Activated CD8-positive, alpha-beta T cell treated with anti-CD3 and anti-CD28 coated beads for 36 hours (primary cell): ENCODE results near the gene DNHD1. TPM values are rescaled to one million over a fixed set of nuclear protein-coding genes. Genes with fewer than 3 reads are reported as not detected.

Source experiments
- ATAC-seq: fragments of 200-7000 bp; cut with Tn5 transposase; one replicate; pipeline ENCODE4 v1.10.0; 2021; ENCODE audit warnings: mild to moderate bottlenecking, moderate library complexity
- CTCF ChIA-PET: fragments of 350-600 bp; sonication (Branson Sonifier 250); formaldehyde crosslinking; loops from one replicate; lab custom pipeline; 2021; ENCODE audit warnings: antibody characterized with exemption; lab: Charles Lee
- POLR2A ChIA-PET: fragments of 350-600 bp; sonication (Branson Sonifier 250); formaldehyde crosslinking; loops from one replicate; lab custom pipeline; 2021; ENCODE audit warnings: antibody characterized with exemption; lab: Charles Lee
- DNase-seq: peaks from one replicate; pipeline ENCODE4 v3.0.0-alpha.2; 2020
- H3K27ac Mint-ChIP-seq: one replicate; pipeline ENCODE4 v1.8.0; 2021; ENCODE audit warnings: mild to moderate bottlenecking, mixed read lengths
- H3K27me3 Mint-ChIP-seq: one replicate; pipeline ENCODE4 v1.8.0; 2021; ENCODE audit warnings: mixed read lengths
- H3K36me3 Mint-ChIP-seq: one replicate; pipeline ENCODE4 v1.8.0; 2021; ENCODE audit warnings: low read depth, mixed read lengths
- H3K4me1 Mint-ChIP-seq: one replicate; pipeline ENCODE4 v1.8.0; 2021; ENCODE audit warnings: low read depth, mixed read lengths
- H3K4me3 Mint-ChIP-seq: one replicate; pipeline ENCODE4 v1.8.0; 2021; ENCODE audit warnings: mild to moderate bottlenecking, moderate library complexity, mixed read lengths
- H3K9me3 Mint-ChIP-seq: one replicate; pipeline ENCODE4 v1.8.0; 2021; ENCODE audit warnings: mixed read lengths
- CTCF ChIP-seq: fragments of 200-600 bp; IDR thresholded peaks from one replicate; pipeline ENCODE4 v1.8.0; 2022; ENCODE audit warnings: antibody characterized with exemption, mild to moderate bottlenecking
- intact Hi-C: fragments of 100-400 bp; cut with micrococcal nuclease; formaldehyde crosslinking; loops from one replicate; pipeline ENCODE4 v1.10.0; 2022
- total RNA-seq, 2 experiments: library from RNA; stranded (reverse); gene quantifications; one replicate each; pipeline ENCODE4 v1.2.3, GENCODE V29; 2021

DNHD1 gene
- total RNA-seq, 2 experiments from 2014 or later, result 27.5 to 28.2 TPM

- TF ChIP-seq CTCF, result no peak
- H3K36me3 Mint-ChIP-seq, result peaks cover 11% of the 10 kb centered on the region
- POLR2A ChIA-PET, result interaction anchor here (1.0 kb wide), 1 partner anchor 17 kb away, joined by 3 read pairs; no protein-coding TSS in a partner anchor
- ATAC-seq, result no peak
- H3K4me3 Mint-ChIP-seq, result no peak overlapping the region
- H3K27ac Mint-ChIP-seq, result peak overlapping the region; percentile 26
- no peak for DNase-seq
- intact Hi-C loops, result no loop called here
- no peaks in the 10 kb centered on the region for H3K27me3 Mint-ChIP-seq
- CTCF ChIA-PET, result interaction anchor here (1.6 to 4.9 kb wide), 4 partner anchors 11 to 164 kb away, joined by 3 to 35 read pairs (median 6); no protein-coding TSS in a partner anchor
- H3K9me3 Mint-ChIP-seq, result no peaks in the 10 kb centered on the region
- H3K4me1 Mint-ChIP-seq, result peaks cover 6% of the 10 kb centered on the region
Measured at GRCh38 chr11:6542727-6543126, 45.6 kb downstream of the DNHD1 start.

- no peaks in the 10 kb centered on the region for H3K9me3 Mint-ChIP-seq
- DNase-seq, result no peak
- ChIA-PET POLR2A (interaction anchor here (1.4 kb wide), 1 partner anchor 16 kb away, joined by 4 read pairs; no protein-coding TSS in a partner anchor), CTCF (interaction anchor here (0.8 to 1.0 kb wide), 2 partner anchors 10 to 159 kb away, joined by 3 read pairs; no protein-coding TSS in a partner anchor)
- H3K4me3 Mint-ChIP-seq, result no peak overlapping the region
- no peaks in the 10 kb centered on the region for H3K27me3 Mint-ChIP-seq
- intact Hi-C loops, result no loop called here
- H3K4me1 Mint-ChIP-seq, result peaks cover 6% of the 10 kb centered on the region
- H3K27ac Mint-ChIP-seq, result no peak overlapping the region
- ATAC-seq, result no peak
- no peak for TF ChIP-seq CTCF
- peaks cover 11% of the 10 kb centered on the region for H3K36me3 Mint-ChIP-seq
Measured at GRCh38 chr11:6544921-6545850, 48.1 kb downstream of the DNHD1 start.

- no peaks in the 10 kb centered on the region for H3K9me3 Mint-ChIP-seq
- H3K36me3 Mint-ChIP-seq, result peaks cover 11% of the 10 kb centered on the region
- no peak overlapping the region for H3K4me3 Mint-ChIP-seq
- H3K27me3 Mint-ChIP-seq, result no peaks in the 10 kb centered on the region
- ATAC-seq (no peak), DNase-seq (no peak)
- CTCF ChIA-PET, result interaction anchor here (1.0 kb wide), 1 partner anchor 11 kb away, joined by 3 read pairs; no protein-coding TSS in a partner anchor
- intact Hi-C loops, result no loop called here
- H3K27ac Mint-ChIP-seq, result no peak overlapping the region
- POLR2A ChIA-PET, result interaction anchor here (0.7 to 1.4 kb wide), 3 partner anchors 11 to 29 kb away, joined by 3 to 4 read pairs (median 3); no protein-coding TSS in a partner anchor
- TF ChIP-seq CTCF, result no peak
- peaks cover 6% of the 10 kb centered on the region for H3K4me1 Mint-ChIP-seq
Measured at GRCh38 chr11:6545917-6546605, 49.0 kb downstream of the DNHD1 start.

- Mint-ChIP-seq H3K36me3 (peaks cover 11% of the 10 kb centered on the region), H3K9me3 (no peaks in the 10 kb centered on the region), H3K4me1 (peaks cover 6% of the 10 kb centered on the region), H3K27me3 (no peaks in the 10 kb centered on the region), H3K4me3 (no peak overlapping the region), H3K27ac (no peak overlapping the region)
- TF ChIP-seq CTCF, result no peak
- ChIA-PET POLR2A (interaction anchor here (0.6 to 1.4 kb wide), 3 partner anchors 10 to 18 kb away, joined by 3 to 4 read pairs (median 3); no protein-coding TSS in a partner anchor), CTCF (no interaction called here)
- intact Hi-C loops, result no loop called here
- no peak for ATAC-seq
- no peak for DNase-seq
Measured at GRCh38 chr11:6546735-6547134, 49.7 kb downstream of the DNHD1 start.
